H1 (cell line): ENCODE data around the gene BSN. TPM values are rescaled to one million over a fixed set of nuclear protein-coding genes. Genes with fewer than 3 reads are reported as not detected.

ENCODE experiments used
- CTCF ChIA-PET: fragments of 300-600 bp; sonication (Branson Sonifier 250); formaldehyde crosslinking; loops from one replicate; lab custom pipeline; 2021; ENCODE audit not compliant: partially characterized antibody; lab: Charles Lee
- POLR2A ChIA-PET: fragments of 300-600 bp; sonication (Branson Sonifier 250); formaldehyde crosslinking; loops from one replicate; lab custom pipeline; 2021; ENCODE audit warnings: inconsistent platforms; ENCODE audit not compliant: partially characterized antibody; lab: Charles Lee
- DNase-seq, 2 experiments: peaks; one replicate each; pipeline versions ENCODE4 v3.0.0 to v3.0.0-alpha.2; 2010 to 2022; ENCODE audit warnings: low spot score in 2 of 2, low read depth in 1 of 2, mixed read lengths in 1 of 2
- FAIRE-seq: peaks from 2 replicates; lab custom pipeline; 2011; peaks lifted over from hg19 to GRCh38; lab: Jason Lieb, UNC
- H2AFZ ChIP-seq: 2 replicates; pipeline ENCODE4 v1.8.1; 2012; ENCODE audit warnings: low read length, inconsistent platforms
- H2AK5ac ChIP-seq: 2 replicates; pipeline ENCODE4 v1.6.1; 2013; ENCODE audit warnings: low read depth, low read length
- H2BK120ac ChIP-seq: replicated peaks from 2 replicates; pipeline ENCODE3; 2013; ENCODE audit warnings: low read depth, low read length, inconsistent platforms
- H2BK12ac ChIP-seq: 2 replicates; pipeline ENCODE4 v1.6.1; 2013; ENCODE audit warnings: low read depth, low read length
- H2BK15ac ChIP-seq: 2 replicates; pipeline ENCODE4 v1.6.1; 2013; ENCODE audit warnings: low read length
- H2BK20ac ChIP-seq: 2 replicates; pipeline ENCODE4 v1.6.1; 2013; ENCODE audit warnings: low read length
- H2BK5ac ChIP-seq: 2 replicates; pipeline ENCODE4 v1.6.1; 2013; ENCODE audit warnings: low read depth, low read length
- H3K14ac ChIP-seq: 2 replicates; pipeline ENCODE4 v1.6.1; 2013; ENCODE audit warnings: inconsistent platforms; ENCODE audit not compliant: insufficient read length
- H3K18ac ChIP-seq: 2 replicates; pipeline ENCODE4 v1.6.1; 2013; ENCODE audit warnings: low read length; ENCODE audit errors: extremely low read depth
- H3K23ac ChIP-seq: 2 replicates; pipeline ENCODE4 v1.6.1; 2013; ENCODE audit warnings: inconsistent platforms; ENCODE audit not compliant: insufficient read length
- H3K23me2 ChIP-seq: 2 replicates; pipeline ENCODE4 v1.6.1; 2013; ENCODE audit warnings: low read depth, low read length
- H3K27ac ChIP-seq: 2 replicates; pipeline ENCODE4 v1.6.1; 2011; ENCODE audit warnings: low read depth, low read length, inconsistent platforms
- H3K27me3 ChIP-seq, 4 experiments: replicated peaks in 1 of 4; 1 replicate in 1 of 4; 2 replicates in 3 of 4; pipeline versions ENCODE4 v1.6.1 to v1.8.1; 2011 to 2013; ENCODE audit warnings: low read length in 3 of 4, mild to moderate bottlenecking in 3 of 4, inconsistent platforms in 2 of 4, mixed read lengths in 2 of 4, moderate library complexity in 1 of 4; ENCODE audit not compliant: control insufficient read depth in 3 of 4, insufficient read depth in 3 of 4; ENCODE audit errors: extremely low read depth in 1 of 4
- H3K36me3 ChIP-seq, 4 experiments: 2 replicates each; pipeline versions ENCODE4 v1.6.1 to v1.8.1; 2011 to 2013; ENCODE audit warnings: mild to moderate bottlenecking in 4 of 4, low read length in 3 of 4, moderate library complexity in 2 of 4, control low read depth in 1 of 4, inconsistent platforms in 1 of 4; ENCODE audit not compliant: insufficient read depth in 4 of 4, control insufficient read depth in 2 of 4
- H3K4ac ChIP-seq: replicated peaks from 2 replicates; pipeline ENCODE3; 2013; ENCODE audit warnings: low read length, low read depth, mixed read lengths, inconsistent platforms; ENCODE audit not compliant: insufficient read length
- H3K4me1 ChIP-seq, 4 experiments: replicated peaks in 1 of 4; 1 replicate in 1 of 4; 2 replicates in 3 of 4; pipeline versions ENCODE4 v1.6.1 to v1.8.1; 2011 to 2013; ENCODE audit warnings: low read length in 3 of 4, inconsistent platforms in 2 of 4, mixed read lengths in 1 of 4; ENCODE audit not compliant: insufficient read depth in 4 of 4, control insufficient read depth in 3 of 4
- H3K4me2 ChIP-seq, 2 experiments: 2 replicates each; pipeline versions ENCODE4 v1.6.1 to v1.8.1; 2011 to 2013; ENCODE audit warnings: low read depth in 2 of 2, low read length in 2 of 2, control low read depth in 1 of 2, inconsistent platforms in 1 of 2, mild to moderate bottlenecking in 1 of 2; ENCODE audit not compliant: insufficient read depth in 1 of 2
- H3K4me3 ChIP-seq, 4 experiments: fragments of 200-600, 300-600 bp in 1 of 4; sonication (generic), shearing (Covaris generic), sonication (Bioruptor Twin) in 1 of 4; 2 replicates each; pipeline versions ENCODE4 v1.5.1 to v1.8.1; 2011 to 2016; ENCODE audit warnings: low read length in 4 of 4, low read depth in 3 of 4, control low read depth in 2 of 4, inconsistent platforms in 2 of 4, mild to moderate bottlenecking in 2 of 4, mixed read lengths in 1 of 4, moderate library complexity in 1 of 4; ENCODE audit not compliant: insufficient read depth in 2 of 4; ENCODE audit errors: extremely low read depth in 1 of 4
- H3K56ac ChIP-seq: replicated peaks from 2 replicates; pipeline ENCODE3; 2013; ENCODE audit warnings: low read depth, mild to moderate bottlenecking, mixed read lengths, low read length, inconsistent platforms; ENCODE audit not compliant: insufficient read length
- H3K79me1 ChIP-seq: 2 replicates; pipeline ENCODE4 v1.6.1; 2013; ENCODE audit warnings: low read depth, low read length, control low read depth
- H3K79me2 ChIP-seq, 2 experiments: 2 replicates each; pipeline versions ENCODE4 v1.6.1 to v1.8.1; 2012 to 2013; ENCODE audit warnings: low read length in 2 of 2, mild to moderate bottlenecking in 2 of 2, inconsistent platforms in 1 of 2; ENCODE audit not compliant: insufficient read depth in 2 of 2, control insufficient read depth in 1 of 2
- H3K9ac ChIP-seq, 4 experiments: replicated peaks in 1 of 4; 1 replicate in 1 of 4; 2 replicates in 3 of 4; pipeline versions ENCODE4 v1.6.1 to v1.8.1; 2011 to 2013; ENCODE audit warnings: low read depth in 3 of 4, low read length in 3 of 4, control low read depth in 2 of 4, mild to moderate bottlenecking in 2 of 4, moderate library complexity in 2 of 4, inconsistent platforms in 1 of 4; ENCODE audit errors: extremely low read depth in 1 of 4
- H3K9me3 ChIP-seq, 2 experiments: 2 replicates each; pipeline versions ENCODE4 v1.6.1 to v1.8.1; 2012 to 2013; ENCODE audit warnings: mild to moderate bottlenecking in 2 of 2, moderate library complexity in 2 of 2, control low read depth in 1 of 2, inconsistent platforms in 1 of 2, low read depth in 1 of 2, low read length in 1 of 2, mixed read lengths in 1 of 2; ENCODE audit not compliant: insufficient read depth in 2 of 2
- H4K20me1 ChIP-seq, 2 experiments: replicated peaks in 1 of 2; 2 replicates each; pipeline versions ENCODE3 to v1.8.1; 2011 to 2013; ENCODE audit warnings: inconsistent platforms in 2 of 2, low read length in 2 of 2, mild to moderate bottlenecking in 1 of 2; ENCODE audit not compliant: insufficient read depth in 2 of 2, control insufficient read depth in 1 of 2
- H4K5ac ChIP-seq: 2 replicates; pipeline ENCODE4 v1.6.1; 2013; ENCODE audit warnings: low read length, low read depth, mixed read lengths, inconsistent platforms; ENCODE audit not compliant: insufficient read length
- H4K8ac ChIP-seq: 2 replicates; pipeline ENCODE4 v1.8.0; 2013; ENCODE audit warnings: mild to moderate bottlenecking, moderate library complexity, low read length, inconsistent platforms; ENCODE audit not compliant: insufficient read depth; ENCODE audit errors: extremely low read depth
- H4K91ac ChIP-seq: replicated peaks from 2 replicates; pipeline ENCODE3; 2013; ENCODE audit warnings: low read length, mixed read lengths, inconsistent platforms; ENCODE audit not compliant: insufficient read length
- WGBS, 2 experiments: shearing (Covaris generic) in 1 of 2; methylation state at CpG; one replicate each; pipeline versions ENCODE4 v1.1.6 to v1.1.7; 2013 to 2015; ENCODE audit warnings: low lambda C conversion rate in 2 of 2, mixed read lengths in 2 of 2, inconsistent platforms in 1 of 2, low coverage in 1 of 2, missing lambda C conversion rate in 1 of 2; ENCODE audit not compliant: insufficient replicate concordance in 2 of 2, insufficient coverage in 1 of 2, insufficient read length in 1 of 2; ENCODE audit errors: extremely low coverage in 1 of 2, missing lambda C conversion rate in 1 of 2; 5-methylcytosine and 5-hydroxymethylcytosine counted together
- polyA plus RNA-seq, 7 experiments: library from polyadenylated mRNA; depleted of rRNA in 3 of 7; stranded (reverse) in 5 of 7; unstranded in 2 of 7; fragments of >200 nt in 5 of 7; fragments of 200-250 nt in 2 of 7; gene quantifications; 1 replicate in 5 of 7; 2 replicates in 1 of 7; 4 replicates in 1 of 7; pipeline versions ENCODE4 v1.2.1 to v1.2.3, GENCODE V29; 2011 to 2013; ENCODE audit warnings: missing spikeins in 2 of 7, mixed read lengths in 2 of 7
- total RNA-seq: library from RNA; stranded (reverse); fragmentation: NEBNext Ultra II Directional; extraction: Animal tissue kit (Norgen Biotek cat#: 25700); gene quantifications from 2 replicates; pipeline ENCODE4 v1.2.1, GENCODE V29; 2021

BSN gene
- total and polyA plus RNA-seq, 2 of the 8 experiments (the other 6 are each of a cell fraction or from before 2014, with no cell fraction given): 0.60 to 3.0 TPM

GRCh38 chr3:49606427-49606826 lies 52.1 kb downstream of the BSN start:
- Histone ChIP-seq H2BK20ac (no peak overlapping the region), H3K9ac (no peak overlapping the region), H3K27ac (no peak overlapping the region), H2BK5ac (no peak overlapping the region), H3K4me3 (no peak overlapping the region), H2BK15ac (no peak overlapping the region), H3K27me3 (no peaks in the 10 kb centered on the region; a peak in 1 of 7 replicates), H3K4me1 (no peaks in the 10 kb centered on the region), H4K91ac (no peak overlapping the region), H3K36me3 (no peaks in the 10 kb centered on the region), H2AFZ (no peak overlapping the region), H2AK5ac (no peak overlapping the region), H3K79me1 (no peaks in the 10 kb centered on the region), H3K4me2 (no peak overlapping the region), H3K4ac (no peak overlapping the region), H3K23ac (no peak overlapping the region), H3K18ac (no peak overlapping the region), H4K20me1 (no peaks in the 10 kb centered on the region), H3K56ac (no peak overlapping the region), H2BK120ac (no peak overlapping the region), H3K14ac (no peak overlapping the region), H3K79me2 (no peaks in the 10 kb centered on the region), H4K5ac (no peak overlapping the region), H3K9me3 (no peaks in the 10 kb centered on the region), H4K8ac (no peak overlapping the region), H2BK12ac (no peak overlapping the region), H3K23me2 (no peaks in the 10 kb centered on the region)
- DNase-seq (peak in 1 of 2 experiments; percentile 45), FAIRE-seq (no peak)
- ChIA-PET POLR2A (no interaction called here), CTCF (interaction anchor here (0.8 to 1.6 kb wide), 2 partner anchors 10 to 30 kb away, joined by 3 to 7 read pairs; no protein-coding TSS in a partner anchor)
- WGBS, 2 experiments: 97% methylated on average over 2 of the region's 2 CpGs; no CpG with 5 or more reads in 1 of the 2 experiments
